ENCODE results near the gene MTCL1.

The MTCL1 gene

DNA sequence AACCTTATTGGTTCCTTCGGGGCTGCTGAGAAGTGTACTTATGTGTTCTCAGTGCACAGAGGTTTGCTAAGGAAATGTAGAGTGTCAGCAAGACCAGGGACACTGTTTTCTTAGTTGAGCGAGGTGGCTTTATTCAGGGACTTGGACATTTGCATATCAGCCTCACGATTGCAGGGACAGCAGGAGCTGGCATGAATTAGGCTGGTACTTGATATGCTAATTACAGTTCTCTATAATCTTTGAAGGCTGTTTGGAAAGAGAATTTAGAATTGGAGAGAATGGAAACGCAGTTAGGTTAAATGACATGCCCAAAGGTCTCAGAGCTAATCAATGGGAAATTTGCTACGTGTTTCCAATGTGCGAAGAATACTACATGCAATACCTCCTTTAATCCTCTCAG lies 18.7 kb upstream of the MTCL1 start:
- no peak for DNase-seq (ENCODE audit: insufficient read length, low spot score)
- peak; percentile 51 for FAIRE-seq
- TF ChIP-seq CTCF (IDR thresholded peaks at IDR 0.05; ENCODE audit: insufficient read depth, missing control alignments) = no peak

- no peak for FAIRE-seq
- no peak for DNase-seq (ENCODE audit: insufficient read length, low spot score)
- no peak for TF ChIP-seq CTCF (IDR thresholded peaks at IDR 0.05; ENCODE audit: insufficient read depth, missing control alignments)
Observed at GRCh38 chr18:8688216-8688800, 17.0 kb upstream of the MTCL1 start.

- TF ChIP-seq CTCF (IDR thresholded peaks at IDR 0.05; ENCODE audit: insufficient read depth, missing control alignments) = no peak
- no peak for FAIRE-seq
- DNase-seq (ENCODE audit: insufficient read length, low spot score) = no peak
Observed at GRCh38 chr18:8688816-8689215, 16.5 kb upstream of the MTCL1 start.

- no peak for DNase-seq (ENCODE audit: insufficient read length, low spot score)
- no peak for TF ChIP-seq CTCF (IDR thresholded peaks at IDR 0.05; ENCODE audit: insufficient read depth, missing control alignments)
- FAIRE-seq = no peak
Observed at GRCh38 chr18:8689517-8689916, 15.8 kb upstream of the MTCL1 start.

DNA sequence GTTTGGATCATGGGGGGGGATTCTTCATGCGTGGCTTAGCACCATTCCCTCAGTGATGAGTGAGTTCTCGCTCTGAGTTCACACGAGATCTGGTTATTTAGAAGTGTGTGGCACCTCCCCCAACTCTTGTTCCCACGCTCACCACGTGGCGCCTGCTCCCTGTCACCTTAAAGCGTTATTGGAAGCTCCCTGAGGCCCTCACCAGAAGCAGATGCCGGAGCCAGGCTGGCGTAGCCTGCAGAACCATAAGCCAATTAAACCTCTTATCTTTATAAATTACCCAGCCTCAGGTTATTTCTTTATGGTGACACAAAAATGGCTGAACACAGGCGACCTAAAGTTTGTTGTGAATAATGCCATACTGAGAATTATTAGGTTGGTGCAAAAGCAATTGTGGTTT lies 10.5 kb upstream of the MTCL1 start:
- DNase-seq (ENCODE audit: insufficient read length, low spot score) = no peak
- TF ChIP-seq CTCF (IDR thresholded peaks at IDR 0.05; ENCODE audit: insufficient read depth, missing control alignments) = no peak
- FAIRE-seq = no peak

DNA sequence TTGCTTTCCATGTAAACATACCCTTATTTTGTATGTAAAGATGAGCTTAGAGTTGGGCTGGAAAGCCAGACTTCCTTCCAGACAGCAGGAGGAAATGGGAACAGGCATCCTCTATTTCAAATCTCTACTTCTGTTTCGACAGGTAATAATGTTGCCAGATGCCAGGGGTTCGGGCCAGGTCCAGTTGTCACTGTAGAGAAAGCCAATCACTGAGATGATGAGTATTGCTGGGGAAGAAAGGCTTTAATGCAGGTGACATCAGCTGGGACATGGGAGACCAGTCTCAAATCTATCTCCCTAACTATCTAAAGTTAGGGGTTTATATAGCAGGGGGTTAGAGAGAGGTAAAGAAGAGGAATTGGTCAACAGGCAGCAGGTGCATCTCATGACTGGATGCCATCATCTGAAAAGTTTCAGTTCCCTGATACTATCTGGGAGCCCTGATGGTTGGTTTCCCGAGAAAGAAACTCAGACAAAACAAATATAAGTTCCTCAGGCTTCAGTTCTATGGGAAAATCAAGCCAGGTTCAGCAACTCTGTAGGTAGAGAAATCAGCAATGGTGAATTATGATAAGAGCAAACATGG lies 9.3 kb upstream of the MTCL1 start:
- no peak for FAIRE-seq
- no peak for DNase-seq (ENCODE audit: insufficient read length, low spot score)
- no peak for TF ChIP-seq CTCF (IDR thresholded peaks at IDR 0.05; ENCODE audit: insufficient read depth, missing control alignments)

- FAIRE-seq (no peak), DNase-seq (ENCODE audit: insufficient read length, low spot score) (peak; percentile 71)
- TF ChIP-seq CTCF (IDR thresholded peaks at IDR 0.05; ENCODE audit: insufficient read depth, missing control alignments) = peak; percentile 69
Observed at GRCh38 chr18:8696749-8697211, 8.6 kb upstream of the MTCL1 start.
